Lung (tissue), 12 donors: ENCODE data around the gene CACNA1C. TPM values are rescaled to one million over a fixed set of nuclear protein-coding genes. Genes with fewer than 3 reads are reported as not detected.
A peak's percentile ranks its signal among the peaks of the same experiment; 100 is the strongest.

Source experiments
- ATAC-seq: fragments of 200-7000 bp; cut with Tn5 transposase; one replicate; pipeline ENCODE4 v1.9.1; 2020; ENCODE audit warnings: moderate number of reproducible peaks; ENCODE audit not compliant: insufficient read depth, low FRiP score
- DNase-seq, 3 donors: peaks; one replicate each; pipeline ENCODE4 v3.0.0-alpha.2; 2013 to 2017
- H3K27ac ChIP-seq, 2 donors: one replicate each; pipeline ENCODE4 v1.5.1; 2013; ENCODE audit warnings: mild to moderate bottlenecking in 2 of 2, moderate library complexity in 2 of 2, control low read depth in 1 of 2, inconsistent platforms in 1 of 2, low read depth in 1 of 2, low read length in 1 of 2
- H3K27me3 ChIP-seq, 3 donors: one replicate each; pipeline ENCODE4 v1.5.1; 2013; ENCODE audit warnings: low read length in 2 of 3; ENCODE audit not compliant: control insufficient read depth in 3 of 3, insufficient read depth in 3 of 3
- H3K36me3 ChIP-seq, 4 donors: one replicate each; pipeline ENCODE4 v1.5.1; 2013; ENCODE audit warnings: low read length in 4 of 4, mild to moderate bottlenecking in 1 of 4, moderate library complexity in 1 of 4; ENCODE audit not compliant: control insufficient read depth in 4 of 4, insufficient read depth in 4 of 4
- H3K4me1 ChIP-seq, 5 donors: one replicate each; pipeline ENCODE4 v1.5.1; 2013; ENCODE audit warnings: low read length in 5 of 5, mild to moderate bottlenecking in 2 of 5, moderate library complexity in 1 of 5; ENCODE audit not compliant: control insufficient read depth in 5 of 5, insufficient read depth in 5 of 5
- H3K4me3 ChIP-seq: one replicate; pipeline ENCODE4 v1.5.1; 2013; ENCODE audit warnings: mild to moderate bottlenecking, control low read depth, moderate library complexity
- H3K9ac ChIP-seq, 2 donors: one replicate each; pipeline ENCODE4 v1.5.1; 2013; ENCODE audit warnings: low read length in 2 of 2, control low read depth in 1 of 2; ENCODE audit not compliant: insufficient read depth in 1 of 2
- H3K9me3 ChIP-seq, 4 donors: one replicate each; pipeline ENCODE4 v1.5.1; 2013; ENCODE audit warnings: low read length in 3 of 4, mild to moderate bottlenecking in 1 of 4, moderate library complexity in 1 of 4; ENCODE audit not compliant: control insufficient read depth in 4 of 4, insufficient read depth in 3 of 4
- WGBS, 2 donors: extraction: QIAGEN DNeasy Blood & Tissue Kit; methylation state at CpG; one replicate each; pipeline ENCODE4 v1.1.7; 2013; 5-methylcytosine and 5-hydroxymethylcytosine counted together
- polyA plus RNA-seq, 2 donors: library from polyadenylated mRNA; stranded (reverse); fragments of 200-250 nt; gene quantifications; one replicate each; pipeline ENCODE4 v1.2.1, GENCODE V29; 2013
- total RNA-seq, 2 donors: library from RNA; depleted of rRNA in 1 of 2; stranded (reverse); fragments of >200 nt in 1 of 2; gene quantifications; one replicate each; pipeline ENCODE4 v1.2.1, GENCODE V29; 2014 to 2021
- TF ChIP-seq, protein P1 (sequence below): IDR thresholded peaks from 2 replicates; pipeline ENCODE4 v1.5.1; 2012; ENCODE audit warnings: mild to moderate bottlenecking; ENCODE audit errors: control extremely low read depth, extremely low read depth
- donor health status: control.
- donor health status: control.
- donor health status: Bipolar disorder and iron deficiency.
- donor health status: healthy.
- donor health status: DM: yes; HTN: yes; CAD: no.

CACNA1C gene
- total and polyA plus RNA-seq, 4 donors, result 3.2 to 17.5 (median 7.5) TPM

DNA sequence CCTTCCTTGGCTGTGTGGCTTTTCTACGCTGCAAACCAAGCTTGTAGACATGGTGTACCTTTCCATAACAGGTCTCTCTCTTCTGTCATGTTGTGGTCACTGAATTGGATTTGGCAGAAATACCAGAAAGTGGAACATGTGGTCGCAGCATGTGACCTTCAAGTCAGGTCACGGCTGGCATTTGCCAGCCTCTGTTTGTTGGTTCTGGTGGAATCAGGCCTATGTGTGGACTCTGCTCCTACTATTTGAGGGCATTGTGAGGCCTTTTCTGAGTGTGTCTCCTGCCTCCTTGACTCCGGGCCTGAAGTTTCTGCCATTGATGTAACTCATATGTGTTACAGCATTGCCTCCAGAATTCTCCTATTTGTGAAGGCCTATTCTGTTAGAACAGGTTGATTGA lies 116.7 kb downstream of the CACNA1C start:
- H3K36me3 ChIP-seq, result peaks cover 0 to 5% (median 0%) of the 10 kb centered on the region in 4 donors
- TF ChIP-seq, protein P1, sequence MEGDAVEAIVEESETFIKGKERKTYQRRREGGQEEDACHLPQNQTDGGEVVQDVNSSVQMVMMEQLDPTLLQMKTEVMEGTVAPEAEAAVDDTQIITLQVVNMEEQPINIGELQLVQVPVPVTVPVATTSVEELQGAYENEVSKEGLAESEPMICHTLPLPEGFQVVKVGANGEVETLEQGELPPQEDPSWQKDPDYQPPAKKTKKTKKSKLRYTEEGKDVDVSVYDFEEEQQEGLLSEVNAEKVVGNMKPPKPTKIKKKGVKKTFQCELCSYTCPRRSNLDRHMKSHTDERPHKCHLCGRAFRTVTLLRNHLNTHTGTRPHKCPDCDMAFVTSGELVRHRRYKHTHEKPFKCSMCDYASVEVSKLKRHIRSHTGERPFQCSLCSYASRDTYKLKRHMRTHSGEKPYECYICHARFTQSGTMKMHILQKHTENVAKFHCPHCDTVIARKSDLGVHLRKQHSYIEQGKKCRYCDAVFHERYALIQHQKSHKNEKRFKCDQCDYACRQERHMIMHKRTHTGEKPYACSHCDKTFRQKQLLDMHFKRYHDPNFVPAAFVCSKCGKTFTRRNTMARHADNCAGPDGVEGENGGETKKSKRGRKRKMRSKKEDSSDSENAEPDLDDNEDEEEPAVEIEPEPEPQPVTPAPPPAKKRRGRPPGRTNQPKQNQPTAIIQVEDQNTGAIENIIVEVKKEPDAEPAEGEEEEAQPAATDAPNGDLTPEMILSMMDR, result no peak
- no peak overlapping the region for H3K4me3 ChIP-seq
- peaks cover 3 to 30% (median 6%) of the 10 kb centered on the region in 5 donors for H3K4me1 ChIP-seq
- DNase-seq (no peak), ATAC-seq (no peak)
- H3K9ac ChIP-seq, result no peak overlapping the region
- WGBS, 2 donors, result 81 to 89% methylated on average over 4 of the region's 4 CpGs
- peak overlapping the region; percentile 2 to 89 for H3K27ac ChIP-seq
- peaks cover 0 to 12% (median 5%) of the 10 kb centered on the region in 4 donors for H3K9me3 ChIP-seq
- no peaks in the 10 kb centered on the region for H3K27me3 ChIP-seq

GRCh38 chr12:2169940-2170339 lies 117.2 kb downstream of the CACNA1C start:
- H3K9ac ChIP-seq, result no peak overlapping the region
- peaks cover 0 to 12% (median 5%) of the 10 kb centered on the region in 4 donors for H3K9me3 ChIP-seq
- H3K36me3 ChIP-seq, result peaks cover 0 to 5% (median 0%) of the 10 kb centered on the region in 4 donors
- no peak overlapping the region for H3K4me3 ChIP-seq
- no peaks in the 10 kb centered on the region for H3K27me3 ChIP-seq
- peak overlapping the region; percentile 2 to 89 for H3K27ac ChIP-seq
- no peak for ATAC-seq
- DNase-seq, result no peak
- H3K4me1 ChIP-seq, result peaks cover 0 to 28% (median 6%) of the 10 kb centered on the region in 5 donors
- WGBS, 2 donors, result 84 to 91% methylated on average over 2 of the region's 2 CpGs
- TF ChIP-seq, protein P1, result no peak

- Histone ChIP-seq H3K4me1 (peaks cover 0 to 28% (median 6%) of the 10 kb centered on the region in 5 donors), H3K36me3 (peaks cover 0 to 5% (median 0%) of the 10 kb centered on the region in 4 donors), H3K9ac (no peak overlapping the region), H3K27me3 (no peaks in the 10 kb centered on the region), H3K9me3 (peaks cover 0 to 12% (median 5%) of the 10 kb centered on the region in 4 donors), H3K27ac (peak overlapping the region; percentile 18 to 89), H3K4me3 (no peak overlapping the region)
- DNase-seq, result no peak
- 86 to 90% methylated on average over 1 of the region's 1 CpG for WGBS, 2 donors
- peak; percentile 28 for ATAC-seq
- TF ChIP-seq, protein P1, result no peak
These were observed 117.6 kb downstream of the CACNA1C start for GRCh38 chr12:2170376-2170775.
